Measurements from ENCODE around the gene CCDC197. TPM values are rescaled to one million over a fixed set of nuclear protein-coding genes. Genes with fewer than 3 reads are reported as not detected.

The CCDC197 gene
- total RNA-seq, 3 donors from 2014 or later: not detected

- H3K36me3 ChIP-seq (ENCODE audit: low read depth): no peaks in the 10 kb centered on the region
- intact Hi-C loops (cut with DNase I, micrococcal nuclease): no loop called here
- TF ChIP-seq CTCF (IDR thresholded peaks at IDR 0.05): no peak
These were observed 55.1 kb downstream of the CCDC197 start for GRCh38 chr14:94052199-94052598.

GRCh38 chr14:94052662-94053061, 55.6 kb downstream of the CCDC197 start:
- TF ChIP-seq CTCF (IDR thresholded peaks at IDR 0.05): no peak
- no peak for ATAC-seq
- no peak for DNase-seq
- Histone ChIP-seq H3K9me3 (no peaks in the 10 kb centered on the region), H3K4me1 (ENCODE audit: low read depth) (peaks cover 7% of the 10 kb centered on the region), H3K36me3 (ENCODE audit: low read depth) (no peaks in the 10 kb centered on the region), H3K4me3 (no peak overlapping the region)
- intact Hi-C loops (cut with DNase I, micrococcal nuclease): no loop called here

More at GRCh38 chr14:94052199-94052598, 55.1 kb downstream of the CCDC197 start:
- H3K9me3 ChIP-seq: no peaks in the 10 kb centered on the region
- H3K4me3 ChIP-seq: no peak overlapping the region
- DNase-seq (no peak), ATAC-seq (no peak)
- H3K4me1 ChIP-seq (ENCODE audit: low read depth): peaks cover 3% of the 10 kb centered on the region

- intact Hi-C loops (cut with DNase I, micrococcal nuclease): no loop called here
- no peak for TF ChIP-seq CTCF (IDR thresholded peaks at IDR 0.05)
- no peak overlapping the region for H3K4me3 ChIP-seq
- H3K36me3 ChIP-seq (ENCODE audit: low read depth): no peaks in the 10 kb centered on the region
- H3K9me3 ChIP-seq: no peaks in the 10 kb centered on the region
- ATAC-seq: no peak
- H3K4me1 ChIP-seq (ENCODE audit: low read depth): peaks cover 10% of the 10 kb centered on the region
- no peak for DNase-seq
These were observed 57.3 kb downstream of the CCDC197 start for GRCh38 chr14:94054401-94054800.

- Histone ChIP-seq H3K9me3 (no peaks in the 10 kb centered on the region), H3K36me3 (ENCODE audit: low read depth) (no peaks in the 10 kb centered on the region), H3K4me3 (no peak overlapping the region), H3K4me1 (ENCODE audit: low read depth) (peaks cover 10% of the 10 kb centered on the region)
- no peak for TF ChIP-seq CTCF (IDR thresholded peaks at IDR 0.05)
- intact Hi-C loops (cut with DNase I, micrococcal nuclease): no loop called here
- ATAC-seq (no peak), DNase-seq (no peak)
These were observed 57.8 kb downstream of the CCDC197 start for GRCh38 chr14:94054936-94055335.

GRCh38 chr14:94056579-94057308, 59.6 kb downstream of the CCDC197 start:
- intact Hi-C loops (cut with DNase I, micrococcal nuclease): no loop called here
- peak in 1 of 3 donors; percentile 45 for DNase-seq

More at GRCh38 chr14:94056579-94057308, 59.6 kb downstream of the CCDC197 start:
- peak; percentile 37 for ATAC-seq
- Histone ChIP-seq H3K36me3 (ENCODE audit: low read depth) (no peaks in the 10 kb centered on the region), H3K9me3 (no peaks in the 10 kb centered on the region), H3K4me3 (no peak overlapping the region), H3K4me1 (ENCODE audit: low read depth) (peaks cover 10% of the 10 kb centered on the region)
- no peak for TF ChIP-seq CTCF (IDR thresholded peaks at IDR 0.05)
